Stimulated activated CD4-positive, alpha-beta T cell treated with anti-CD3 and anti-CD28 coated beads, TNF-alpha, amount 100 ng/mL, for 24 hours (primary cell): ENCODE measurements around the gene GIMAP5.
"Not testable (repeated sequence)": the region's sequence is repeated elsewhere in the genome, so short reads cannot be mapped to it uniquely, and the experiment has no call there.

Source experiments
- DNase-seq, 3 experiments: peaks; one replicate each; pipeline ENCODE4 v3.0.0-alpha.2; 2020; ENCODE audit warnings: low read depth in 3 of 3

GIMAP5 gene

DNA sequence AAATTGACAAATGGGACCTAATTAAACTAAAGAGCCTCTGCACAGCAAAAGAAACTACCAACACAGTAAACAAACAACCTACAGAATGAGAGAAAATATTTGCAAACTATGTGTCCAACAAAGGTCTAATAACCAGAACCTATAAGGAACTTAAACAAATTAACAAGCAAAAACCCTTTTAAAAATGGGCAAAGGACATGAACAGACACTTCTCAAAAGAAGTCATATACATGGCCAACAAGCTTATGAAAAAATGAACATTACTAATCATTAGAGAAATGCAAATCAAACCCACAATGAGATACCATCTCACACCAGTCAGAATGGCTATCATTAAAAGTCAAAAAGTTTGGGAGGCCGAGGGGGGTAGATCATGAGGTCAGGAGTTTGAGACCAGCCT, 36.9 kb downstream of the GIMAP5 start:
- DNase-seq = not testable (repeated sequence)

DNA sequence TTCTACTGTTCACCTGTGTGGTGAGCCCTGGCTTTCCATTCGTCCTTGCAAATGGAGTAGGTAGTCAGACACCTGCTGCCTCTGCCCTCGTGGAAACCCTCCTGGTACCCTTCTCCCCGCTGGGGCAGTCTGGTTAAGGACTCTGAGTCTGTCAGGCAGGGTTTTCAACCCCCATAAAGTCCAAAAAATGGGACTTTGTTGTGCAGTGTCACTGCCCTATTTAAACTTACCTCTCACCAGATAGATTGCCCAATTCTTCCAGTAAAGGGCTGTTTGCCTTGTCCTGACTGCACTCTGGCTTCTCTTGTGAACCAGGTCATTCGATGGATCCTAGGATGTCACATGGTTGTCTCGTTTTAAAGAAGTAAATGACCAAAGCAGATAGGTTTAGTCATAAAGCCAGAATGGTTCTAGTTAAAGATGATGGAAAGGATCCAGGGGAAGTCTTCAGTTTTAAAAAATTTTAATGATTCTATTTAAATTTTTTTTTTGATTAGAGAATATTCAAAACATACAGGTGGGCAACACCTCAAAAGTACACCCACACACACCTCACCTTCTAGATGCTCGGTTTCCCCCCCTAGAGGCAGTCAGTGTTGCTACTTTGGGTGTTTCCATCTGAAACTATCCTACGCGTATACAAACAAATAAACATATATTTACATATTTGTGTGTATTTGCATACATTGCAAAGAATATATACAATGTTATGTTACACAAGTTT, 41.0 kb downstream of the GIMAP5 start:
- DNase-seq = no peak

- DNase-seq = peak; percentile 48 to 70 (median 60)
Measured at GRCh38 chr7:150778738-150779301, 41.6 kb downstream of the GIMAP5 start.

- no peak for DNase-seq
Measured at GRCh38 chr7:150780292-150780691, 43.1 kb downstream of the GIMAP5 start.

DNA sequence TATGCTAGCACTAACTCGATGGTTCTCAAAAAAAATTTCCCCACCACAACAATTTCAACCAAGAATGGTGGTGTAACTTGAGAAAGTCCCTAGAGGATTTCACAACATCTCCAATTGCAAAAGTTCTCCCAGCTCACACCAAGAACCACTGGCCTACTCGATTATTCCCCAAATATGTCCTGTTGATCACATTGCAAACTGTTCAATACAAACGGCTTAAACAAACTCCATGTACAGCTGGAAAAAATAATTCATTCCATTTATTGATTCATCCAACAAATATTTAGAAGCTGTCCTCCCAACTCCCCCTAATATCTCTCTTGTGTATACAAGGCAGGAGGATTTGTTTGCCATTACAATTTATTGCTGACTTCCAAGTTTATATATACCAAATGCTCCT, 43.9 kb downstream of the GIMAP5 start:
- DNase-seq = no peak

GRCh38 chr7:150781961-150782360, 44.7 kb downstream of the GIMAP5 start:
- DNase-seq = no peak

DNA sequence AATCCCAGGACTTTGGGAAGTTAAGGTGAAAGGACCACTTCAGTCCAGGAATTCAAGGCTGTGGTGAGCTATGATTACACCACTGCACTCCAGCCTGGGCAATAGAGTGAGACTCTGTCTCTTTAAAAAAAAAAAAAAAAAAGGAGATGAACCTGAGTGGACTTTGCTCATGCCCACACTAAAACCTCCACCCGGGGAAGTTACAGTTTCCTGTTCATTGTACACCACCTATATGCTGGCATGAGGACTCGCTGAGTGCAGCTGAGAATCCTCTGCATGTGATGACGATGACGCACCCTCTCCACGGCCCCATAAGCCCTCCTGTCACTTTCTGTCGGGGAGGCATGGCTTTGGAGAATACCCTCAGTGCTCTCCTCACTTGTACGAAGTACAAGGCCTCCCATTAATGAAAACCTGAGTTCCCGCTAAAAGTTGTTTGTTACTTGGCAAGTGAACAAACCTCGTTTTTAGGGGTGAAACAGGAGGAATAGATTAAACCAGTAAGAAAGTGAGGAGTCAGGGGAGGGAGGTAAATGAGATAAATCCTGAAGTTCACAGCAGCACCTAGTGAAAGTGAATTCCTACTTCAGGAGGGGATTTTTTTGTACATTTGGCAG, 47.0 kb downstream of the GIMAP5 start:
- no peak for DNase-seq

- DNase-seq = no peak
Measured at GRCh38 chr7:150784954-150785353, 47.7 kb downstream of the GIMAP5 start.

DNA sequence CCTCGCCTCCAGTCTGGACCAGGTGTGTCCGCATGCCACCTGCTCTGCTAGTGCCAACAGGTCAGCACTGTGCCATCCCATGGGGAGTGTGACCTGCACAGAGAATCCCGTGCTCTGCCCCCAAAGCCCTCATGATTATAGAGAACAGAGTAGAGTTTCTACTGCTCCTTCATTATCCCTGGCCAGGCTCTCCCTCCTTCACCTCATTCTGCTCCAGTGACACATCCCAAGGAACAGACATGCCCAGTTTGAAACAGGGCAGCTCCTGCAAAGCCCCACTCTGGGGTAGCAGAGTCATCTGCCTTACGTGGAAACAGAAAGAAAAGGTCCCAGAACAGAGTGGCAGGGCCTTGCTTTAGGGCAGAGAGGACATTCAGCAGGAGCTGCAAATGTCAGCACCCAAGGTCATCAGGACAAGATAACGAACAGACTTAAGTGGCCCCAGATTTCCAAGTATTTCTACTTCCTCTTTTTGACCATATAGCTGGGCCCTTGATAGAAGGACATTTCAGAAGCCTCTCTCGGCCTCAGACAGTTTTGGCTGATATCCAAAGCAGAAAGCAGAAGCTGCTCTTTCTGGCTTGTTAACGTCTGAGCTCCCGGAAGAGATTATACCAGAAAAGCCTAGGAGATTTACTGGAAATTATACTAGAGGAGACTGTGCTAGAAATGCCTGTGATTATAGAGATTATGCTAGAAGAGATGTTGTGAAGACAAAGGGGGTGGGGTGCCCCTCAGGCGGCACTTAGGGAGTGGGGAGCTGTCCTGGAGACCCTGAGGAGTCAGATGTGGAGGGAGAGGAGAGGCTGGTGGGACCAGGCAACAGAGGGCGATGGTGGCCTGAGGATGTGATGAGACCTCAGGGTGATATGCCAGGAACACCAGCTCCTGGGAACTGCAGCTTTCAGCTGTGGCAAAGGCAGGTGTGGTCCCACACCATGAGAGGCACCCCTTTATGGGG, 50.4 kb downstream of the GIMAP5 start:
- no peak for DNase-seq

GRCh38 chr7:150788474-150789269, 51.5 kb downstream of the GIMAP5 start:
- no peak for DNase-seq

DNA sequence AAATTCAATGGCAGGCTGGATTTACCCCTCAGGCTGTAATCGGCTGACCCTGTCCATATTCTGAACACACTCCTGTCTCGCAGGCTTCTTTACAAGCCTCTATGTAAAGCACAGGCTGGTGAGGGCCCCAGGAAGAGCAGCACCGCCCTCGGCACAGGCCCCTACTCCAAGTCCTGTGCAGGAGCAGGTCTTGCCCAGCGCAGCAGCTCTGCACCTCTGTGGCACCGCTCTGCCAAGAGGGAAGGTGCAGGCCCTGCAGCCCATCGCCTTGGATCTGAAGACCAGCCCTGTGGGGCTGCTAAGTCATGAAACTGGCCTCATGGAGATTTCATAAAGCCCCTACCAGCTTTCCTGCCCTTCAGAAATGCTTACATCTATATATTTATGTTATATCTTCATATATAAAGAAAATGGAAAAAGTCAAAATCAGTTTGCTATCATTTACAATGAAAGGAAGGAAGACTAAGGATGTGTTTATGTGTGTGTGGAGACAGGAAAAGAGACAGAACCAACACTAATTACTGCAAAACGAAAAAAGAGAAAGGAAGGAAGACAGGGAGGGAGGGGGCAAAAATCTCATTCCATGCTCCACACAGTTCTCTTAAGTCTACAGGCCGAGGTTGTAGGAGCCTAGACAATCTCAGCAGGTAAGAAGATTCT, 53.3 kb downstream of the GIMAP5 start:
- no peak for DNase-seq

GRCh38 chr7:150791304-150791703, 54.1 kb downstream of the GIMAP5 start:
- no peak for DNase-seq

- DNase-seq = no peak
Measured at GRCh38 chr7:150791746-150792452, 54.7 kb downstream of the GIMAP5 start.
